HEK293 (cell line): ENCODE data around the gene ZNF221.

ENCODE experiments used
- HOXA7 ChIP-seq: sonication (generic); formaldehyde crosslinking; IDR thresholded peaks from 2 replicates; pipeline ENCODE4 v1.8.1; 2022; ENCODE audit warnings: missing genetic modification reagents, borderline replicate concordance
- IKZF3 ChIP-seq: fragments of 450-650 bp; IDR thresholded peaks from 2 replicates; pipeline ENCODE4 v1.5.0; 2018; ENCODE audit warnings: missing biosample characterization, mild to moderate bottlenecking, missing genetic modification characterization, moderate library complexity
- KLF8 ChIP-seq: fragments of 450-650 bp; formaldehyde crosslinking; IDR thresholded peaks from 2 replicates; pipeline ENCODE4 v1.5.1; 2016; ENCODE audit warnings: missing biosample characterization, missing genetic modification characterization
- OVOL3 ChIP-seq: fragments of 450-650 bp; formaldehyde crosslinking; IDR thresholded peaks from 2 replicates; pipeline ENCODE4 v1.5.1; 2016; ENCODE audit warnings: missing biosample characterization, missing genetic modification characterization
- RBAK ChIP-seq: fragments of 450-650 bp; formaldehyde crosslinking; IDR thresholded peaks from 2 replicates; pipeline ENCODE4 v1.5.1; 2016; ENCODE audit warnings: missing biosample characterization, missing genetic modification characterization
- SP7 ChIP-seq: fragments of 450-650 bp; formaldehyde crosslinking; IDR thresholded peaks from 2 replicates; pipeline ENCODE4 v1.5.1; 2016; ENCODE audit warnings: missing biosample characterization, missing genetic modification characterization
- TCF7L2 ChIP-seq: IDR thresholded peaks from 2 replicates; pipeline ENCODE4 v1.6.1; 2011; ENCODE audit warnings: low read depth, mild to moderate bottlenecking, inconsistent platforms, low read length, moderate library complexity, borderline replicate concordance
- WT1 ChIP-seq: fragments of 450-650 bp; formaldehyde crosslinking; IDR thresholded peaks from 2 replicates; pipeline ENCODE4 v1.5.1; 2016; ENCODE audit warnings: missing biosample characterization, missing genetic modification characterization
- ZBTB1 ChIP-seq: fragments of 450-650 bp; formaldehyde crosslinking; IDR thresholded peaks from 2 replicates; pipeline ENCODE4 v1.5.1; 2016; ENCODE audit warnings: missing biosample characterization, missing genetic modification characterization
- ZNF133 ChIP-seq: fragments of 450-650 bp; formaldehyde crosslinking; IDR thresholded peaks from 2 replicates; pipeline ENCODE4 v1.5.1; 2016; ENCODE audit warnings: missing biosample characterization, missing genetic modification characterization
- ZNF140 ChIP-seq: fragments of 450-650 bp; formaldehyde crosslinking; IDR thresholded peaks from 2 replicates; pipeline ENCODE4 v1.5.1; 2016; ENCODE audit warnings: missing biosample characterization, missing genetic modification characterization
- ZNF146 ChIP-seq: fragments of 450-650 bp; formaldehyde crosslinking; IDR thresholded peaks from 2 replicates; pipeline ENCODE4 v1.5.1; 2016; ENCODE audit warnings: missing biosample characterization, missing genetic modification characterization
- ZNF174 ChIP-seq: fragments of 450-650 bp; formaldehyde crosslinking; IDR thresholded peaks from 2 replicates; pipeline ENCODE4 v1.5.0; 2017; ENCODE audit warnings: missing biosample characterization, mild to moderate bottlenecking, missing genetic modification characterization
- ZNF2 ChIP-seq: fragments of 450-650 bp; formaldehyde crosslinking; IDR thresholded peaks from 2 replicates; pipeline ENCODE4 v1.5.1; 2016; ENCODE audit warnings: missing biosample characterization, missing genetic modification characterization
- ZNF292 ChIP-seq: fragments of 450-650 bp; formaldehyde crosslinking; IDR thresholded peaks from 2 replicates; pipeline ENCODE4 v1.5.1; 2016; ENCODE audit warnings: low read depth, missing biosample characterization, missing genetic modification characterization, borderline replicate concordance
- ZNF324 ChIP-seq: fragments of 450-650 bp; formaldehyde crosslinking; IDR thresholded peaks from 2 replicates; pipeline ENCODE4 v1.5.1; 2016; ENCODE audit warnings: missing biosample characterization, missing genetic modification characterization
- ZNF423 ChIP-seq: fragments of 450-650 bp; formaldehyde crosslinking; IDR thresholded peaks from 2 replicates; pipeline ENCODE4 v1.5.1; 2016; ENCODE audit warnings: missing biosample characterization, missing genetic modification characterization
- ZNF514 ChIP-seq: fragments of 450-650 bp; formaldehyde crosslinking; IDR thresholded peaks from 2 replicates; pipeline ENCODE4 v1.5.1; 2016; ENCODE audit warnings: missing biosample characterization, missing genetic modification characterization
- ZNF548 ChIP-seq: fragments of 450-650 bp; formaldehyde crosslinking; IDR thresholded peaks from 2 replicates; pipeline ENCODE4 v1.5.1; 2016; ENCODE audit warnings: missing biosample characterization, missing genetic modification characterization
- ZNF549 ChIP-seq: fragments of 450-650 bp; IDR thresholded peaks from 2 replicates; pipeline ENCODE4 v1.5.1; 2018; ENCODE audit warnings: missing biosample characterization, missing genetic modification characterization, mild to moderate bottlenecking, inconsistent platforms, moderate library complexity
- ZNF560 ChIP-seq: fragments of 450-650 bp; formaldehyde crosslinking; IDR thresholded peaks from 2 replicates; pipeline ENCODE4 v1.5.1; 2017; ENCODE audit warnings: missing biosample characterization, missing genetic modification characterization, borderline replicate concordance
- ZNF571 ChIP-seq: fragments of 450-650 bp; formaldehyde crosslinking; IDR thresholded peaks from 2 replicates; pipeline ENCODE4 v1.5.0; 2017; ENCODE audit warnings: missing biosample characterization, missing genetic modification characterization
- ZNF610 ChIP-seq: fragments of 450-650 bp; formaldehyde crosslinking; IDR thresholded peaks from 2 replicates; pipeline ENCODE4 v1.5.1; 2016; ENCODE audit warnings: missing biosample characterization, missing genetic modification characterization, borderline replicate concordance
- ZNF624 ChIP-seq: fragments of 450-650 bp; formaldehyde crosslinking; IDR thresholded peaks from 2 replicates; pipeline ENCODE4 v1.5.1; 2017; ENCODE audit warnings: missing biosample characterization, missing genetic modification characterization
- ZNF629 ChIP-seq: fragments of 450-650 bp; formaldehyde crosslinking; IDR thresholded peaks from 2 replicates; pipeline ENCODE4 v1.5.1; 2017; ENCODE audit warnings: missing biosample characterization, missing genetic modification characterization
- ZNF660 ChIP-seq: fragments of 450-650 bp; IDR thresholded peaks from 2 replicates; pipeline ENCODE4 v1.5.1; 2018; ENCODE audit warnings: missing biosample characterization, mild to moderate bottlenecking, missing genetic modification characterization
- ZNF677 ChIP-seq: fragments of 450-650 bp; IDR thresholded peaks from 2 replicates; pipeline ENCODE4 v1.5.0; 2018; ENCODE audit warnings: missing biosample characterization, mild to moderate bottlenecking, missing genetic modification characterization, moderate library complexity
- ZNF785 ChIP-seq: fragments of 450-650 bp; formaldehyde crosslinking; IDR thresholded peaks from 2 replicates; pipeline ENCODE4 v1.5.1; 2016; ENCODE audit warnings: missing biosample characterization, missing genetic modification characterization
- TF ChIP-seq, protein P1 (sequence below): fragments of 450-650 bp; formaldehyde crosslinking; IDR thresholded peaks from 2 replicates; pipeline ENCODE4 v1.5.1; 2016; ENCODE audit warnings: missing biosample characterization, missing genetic modification characterization
- TF ChIP-seq, protein P2 (sequence below): fragments of 450-650 bp; formaldehyde crosslinking; IDR thresholded peaks from 2 replicates; pipeline ENCODE4 v1.5.1; 2016; ENCODE audit warnings: missing biosample characterization, missing genetic modification characterization
- TF ChIP-seq, protein P3 (sequence below): fragments of 450-650 bp; formaldehyde crosslinking; IDR thresholded peaks from 2 replicates; pipeline ENCODE4 v1.5.1; 2016; ENCODE audit warnings: missing biosample characterization, missing genetic modification characterization, borderline replicate concordance
- TF ChIP-seq, protein P4 (sequence below): fragments of 450-650 bp; formaldehyde crosslinking; IDR thresholded peaks from 2 replicates; pipeline ENCODE4 v1.5.1; 2017; ENCODE audit warnings: missing biosample characterization, missing genetic modification characterization

ZNF221 gene

DNA sequence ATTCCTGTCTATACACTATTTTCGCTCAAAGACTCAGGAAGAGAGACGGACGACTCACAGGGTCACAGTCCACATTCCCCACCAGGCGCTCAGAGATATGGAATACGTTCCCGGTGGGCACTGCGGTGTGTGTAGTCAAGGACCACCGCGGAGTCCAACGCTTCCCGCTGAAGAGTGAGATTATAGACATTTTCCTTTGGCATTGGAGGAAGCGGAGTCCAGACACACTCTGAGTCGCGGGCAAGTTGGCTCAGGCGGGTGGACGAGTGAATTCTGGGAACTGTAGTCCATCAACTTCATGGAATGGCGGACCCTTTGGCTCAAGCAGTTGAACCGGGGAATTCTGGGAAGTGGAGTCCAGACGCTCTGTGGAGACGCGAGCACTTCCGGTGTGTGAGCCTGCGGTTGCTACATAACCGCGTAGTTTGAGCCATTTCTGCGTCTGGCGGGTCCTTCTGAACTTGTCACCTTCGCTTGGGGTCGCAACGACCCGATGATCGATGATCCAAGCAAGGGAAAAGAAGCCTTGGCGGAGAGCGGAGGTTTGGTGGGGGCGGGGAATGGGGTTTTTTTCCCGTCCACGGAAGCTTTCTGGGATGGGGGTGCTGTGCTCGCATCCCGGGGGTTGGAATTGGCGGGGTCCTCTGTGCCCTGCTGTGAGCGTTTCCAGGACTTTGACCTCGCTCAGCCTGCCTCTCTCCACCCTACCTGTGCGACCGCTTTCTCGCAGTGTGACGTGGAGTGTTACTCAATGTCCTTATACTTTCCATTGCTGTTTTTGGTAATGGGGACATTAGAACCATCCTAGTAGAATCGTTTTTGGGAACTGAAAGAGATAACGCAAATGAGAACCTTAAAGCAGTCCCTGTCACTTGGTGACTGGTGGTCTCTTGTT is 51.8 kb downstream of the ZNF221 start, which contains the start of gene ZNF230 (continued):
- TF ChIP-seq ZNF140 (tag by site-specific recombination), result no peak
- peak; percentile 70 for TF ChIP-seq ZNF2 (tag by site-specific recombination)
- TF ChIP-seq ZNF660 (tag by site-specific recombination), result peak; percentile 92
- TF ChIP-seq ZBTB1 (tag by site-specific recombination), result no peak
- TF ChIP-seq RBAK (tag by site-specific recombination), result no peak
- no peak for TF ChIP-seq ZNF514 (tag by site-specific recombination)
- no peak for TF ChIP-seq TCF7L2
- no peak for TF ChIP-seq ZNF560 (tag by site-specific recombination)
- TF ChIP-seq ZNF677 (tag by site-specific recombination), result no peak
- TF ChIP-seq ZNF292 (tag by site-specific recombination), result no peak
- peak; percentile 84 for TF ChIP-seq KLF8 (tag by site-specific recombination)
- 0 out of 2 replicates have a peak, but pooled peaks have one; percentile 54 for TF ChIP-seq ZNF324 (tag by site-specific recombination)
- TF ChIP-seq, protein P1, sequence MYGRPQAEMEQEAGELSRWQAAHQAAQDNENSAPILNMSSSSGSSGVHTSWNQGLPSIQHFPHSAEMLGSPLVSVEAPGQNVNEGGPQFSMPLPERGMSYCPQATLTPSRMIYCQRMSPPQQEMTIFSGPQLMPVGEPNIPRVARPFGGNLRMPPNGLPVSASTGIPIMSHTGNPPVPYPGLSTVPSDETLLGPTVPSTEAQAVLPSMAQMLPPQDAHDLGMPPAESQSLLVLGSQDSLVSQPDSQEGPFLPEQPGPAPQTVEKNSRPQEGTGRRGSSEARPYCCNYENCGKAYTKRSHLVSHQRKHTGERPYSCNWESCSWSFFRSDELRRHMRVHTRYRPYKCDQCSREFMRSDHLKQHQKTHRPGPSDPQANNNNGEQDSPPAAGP, result peak; percentile 44; the same call in 1 of the 2 replicates
- no peak for TF ChIP-seq ZNF571 (tag by site-specific recombination)
- TF ChIP-seq ZNF610 (tag by site-specific recombination), result peak; percentile 57; the same call in 1 of the 2 replicates
- no peak for TF ChIP-seq ZNF624 (tag by site-specific recombination)
- TF ChIP-seq ZNF423 (tag by site-specific recombination), result 0 out of 2 replicates have a peak, but pooled peaks have one; percentile 10
- peak; percentile 76; the same call in 1 of the 2 replicates for TF ChIP-seq ZNF548 (tag by site-specific recombination)
- no peak; the same call in 1 of the 2 replicates for TF ChIP-seq ZNF785 (tag by site-specific recombination)
- TF ChIP-seq, protein P2, sequence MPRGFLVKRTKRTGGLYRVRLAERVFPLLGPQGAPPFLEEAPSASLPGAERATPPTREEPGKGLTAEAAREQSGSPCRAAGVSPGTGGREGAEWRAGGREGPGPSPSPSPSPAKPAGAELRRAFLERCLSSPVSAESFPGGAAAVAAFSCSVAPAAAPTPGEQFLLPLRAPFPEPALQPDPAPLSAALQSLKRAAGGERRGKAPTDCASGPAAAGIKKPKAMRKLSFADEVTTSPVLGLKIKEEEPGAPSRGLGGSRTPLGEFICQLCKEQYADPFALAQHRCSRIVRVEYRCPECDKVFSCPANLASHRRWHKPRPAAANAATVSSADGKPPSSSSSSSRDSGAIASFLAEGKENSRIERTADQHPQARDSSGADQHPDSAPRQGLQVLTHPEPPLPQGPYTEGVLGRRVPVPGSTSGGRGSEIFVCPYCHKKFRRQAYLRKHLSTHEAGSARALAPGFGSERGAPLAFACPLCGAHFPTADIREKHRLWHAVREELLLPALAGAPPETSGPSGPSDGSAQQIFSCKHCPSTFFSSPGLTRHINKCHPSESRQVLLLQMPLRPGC (tag by site-specific recombination), result peak; percentile 61; the same call in 1 of the 2 replicates
- peak; percentile 65; the same call in 1 of the 2 replicates for TF ChIP-seq OVOL3 (tag by site-specific recombination)
- TF ChIP-seq, protein P3, sequence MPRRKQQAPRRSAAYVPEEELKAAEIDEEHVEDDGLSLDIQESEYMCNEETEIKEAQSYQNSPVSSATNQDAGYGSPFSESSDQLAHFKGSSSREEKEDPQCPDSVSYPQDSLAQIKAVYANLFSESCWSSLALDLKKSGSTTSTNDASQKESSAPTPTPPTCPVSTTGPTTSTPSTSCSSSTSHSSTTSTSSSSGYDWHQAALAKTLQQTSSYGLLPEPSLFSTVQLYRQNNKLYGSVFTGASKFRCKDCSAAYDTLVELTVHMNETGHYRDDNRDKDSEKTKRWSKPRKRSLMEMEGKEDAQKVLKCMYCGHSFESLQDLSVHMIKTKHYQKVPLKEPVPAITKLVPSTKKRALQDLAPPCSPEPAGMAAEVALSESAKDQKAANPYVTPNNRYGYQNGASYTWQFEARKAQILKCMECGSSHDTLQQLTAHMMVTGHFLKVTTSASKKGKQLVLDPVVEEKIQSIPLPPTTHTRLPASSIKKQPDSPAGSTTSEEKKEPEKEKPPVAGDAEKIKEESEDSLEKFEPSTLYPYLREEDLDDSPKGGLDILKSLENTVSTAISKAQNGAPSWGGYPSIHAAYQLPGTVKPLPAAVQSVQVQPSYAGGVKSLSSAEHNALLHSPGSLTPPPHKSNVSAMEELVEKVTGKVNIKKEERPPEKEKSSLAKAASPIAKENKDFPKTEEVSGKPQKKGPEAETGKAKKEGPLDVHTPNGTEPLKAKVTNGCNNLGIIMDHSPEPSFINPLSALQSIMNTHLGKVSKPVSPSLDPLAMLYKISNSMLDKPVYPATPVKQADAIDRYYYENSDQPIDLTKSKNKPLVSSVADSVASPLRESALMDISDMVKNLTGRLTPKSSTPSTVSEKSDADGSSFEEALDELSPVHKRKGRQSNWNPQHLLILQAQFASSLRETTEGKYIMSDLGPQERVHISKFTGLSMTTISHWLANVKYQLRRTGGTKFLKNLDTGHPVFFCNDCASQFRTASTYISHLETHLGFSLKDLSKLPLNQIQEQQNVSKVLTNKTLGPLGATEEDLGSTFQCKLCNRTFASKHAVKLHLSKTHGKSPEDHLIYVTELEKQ (tag by site-specific recombination), result no peak
- TF ChIP-seq ZNF133, result no peak
- TF ChIP-seq IKZF3 (tag by site-specific recombination), result peak; percentile 95
- TF ChIP-seq ZNF629, result peak; percentile 90
- TF ChIP-seq ZNF174 (tag by site-specific recombination), result no peak
- peak; percentile 78 for TF ChIP-seq SP7 (tag by site-specific recombination)
- 0 out of 2 replicates have a peak, but pooled peaks have one; percentile 20 for TF ChIP-seq ZNF146
- TF ChIP-seq ZNF549 (tag by site-specific recombination), result no peak
- TF ChIP-seq WT1 (tag by site-specific recombination), result 0 out of 2 replicates have a peak, but pooled peaks have one; percentile 41
- TF ChIP-seq, protein P4, sequence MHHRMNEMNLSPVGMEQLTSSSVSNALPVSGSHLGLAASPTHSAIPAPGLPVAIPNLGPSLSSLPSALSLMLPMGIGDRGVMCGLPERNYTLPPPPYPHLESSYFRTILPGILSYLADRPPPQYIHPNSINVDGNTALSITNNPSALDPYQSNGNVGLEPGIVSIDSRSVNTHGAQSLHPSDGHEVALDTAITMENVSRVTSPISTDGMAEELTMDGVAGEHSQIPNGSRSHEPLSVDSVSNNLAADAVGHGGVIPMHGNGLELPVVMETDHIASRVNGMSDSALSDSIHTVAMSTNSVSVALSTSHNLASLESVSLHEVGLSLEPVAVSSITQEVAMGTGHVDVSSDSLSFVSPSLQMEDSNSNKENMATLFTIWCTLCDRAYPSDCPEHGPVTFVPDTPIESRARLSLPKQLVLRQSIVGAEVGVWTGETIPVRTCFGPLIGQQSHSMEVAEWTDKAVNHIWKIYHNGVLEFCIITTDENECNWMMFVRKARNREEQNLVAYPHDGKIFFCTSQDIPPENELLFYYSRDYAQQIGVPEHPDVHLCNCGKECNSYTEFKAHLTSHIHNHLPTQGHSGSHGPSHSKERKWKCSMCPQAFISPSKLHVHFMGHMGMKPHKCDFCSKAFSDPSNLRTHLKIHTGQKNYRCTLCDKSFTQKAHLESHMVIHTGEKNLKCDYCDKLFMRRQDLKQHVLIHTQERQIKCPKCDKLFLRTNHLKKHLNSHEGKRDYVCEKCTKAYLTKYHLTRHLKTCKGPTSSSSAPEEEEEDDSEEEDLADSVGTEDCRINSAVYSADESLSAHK, result 0 out of 2 replicates have a peak, but pooled peaks have one; percentile 51
- TF ChIP-seq HOXA7 (CRISPR knock-in tag), result no peak
